Transverse colon (tissue), 4 donors: ENCODE results near the gene ELP6. TPM values are rescaled to one million over a fixed set of nuclear protein-coding genes. Genes with fewer than 3 reads are reported as not detected.
"Not testable (repeated sequence)": the region's sequence is repeated elsewhere in the genome, so short reads cannot be mapped to it uniquely, and the experiment has no call there.

Source experiments
- DNase-seq: peaks from one replicate; pipeline ENCODE4 v3.0.0-alpha.2; 2019
- H3K27ac ChIP-seq, 4 donors: fragments of 200-600 bp; sonication (generic); 2 replicates each; pipeline ENCODE4 v1.5.1; 2016 to 2018; ENCODE audit warnings: inconsistent platforms in 4 of 4
- H3K27me3 ChIP-seq: fragments of 200-600 bp; sonication (generic); 2 replicates; pipeline ENCODE4 v1.5.1; 2017; ENCODE audit warnings: inconsistent platforms
- H3K36me3 ChIP-seq, 4 donors: fragments of 200-600 bp; sonication (generic); 2 replicates each; pipeline ENCODE4 v1.5.1; 2017 to 2019; ENCODE audit warnings: inconsistent platforms in 4 of 4
- H3K4me1 ChIP-seq, 4 donors: fragments of 200-600 bp; sonication (generic); 2 replicates each; pipeline ENCODE4 v1.5.1; 2017 to 2020; ENCODE audit warnings: inconsistent platforms in 4 of 4
- H3K4me3 ChIP-seq, 4 donors: fragments of 200-600 bp; sonication (generic); 1 replicate in 1 of 4; 2 replicates in 3 of 4; pipeline versions ENCODE4 v1.5.1 to v1.6.1; 2017 to 2019; ENCODE audit warnings: inconsistent platforms in 4 of 4
- H3K9me3 ChIP-seq, 2 donors: fragments of 200-600 bp; sonication (generic); 2 replicates each; pipeline ENCODE4 v1.5.1; 2017 to 2019; ENCODE audit warnings: inconsistent platforms in 2 of 2
- EP300 ChIP-seq: sonication (generic); formaldehyde crosslinking; IDR thresholded peaks from one replicate; pipeline ENCODE4 v1.6.1; 2017; ENCODE audit warnings: antibody characterized with exemption, low read depth
- POLR2A ChIP-seq: fragments of 450-650 bp; IDR thresholded peaks from one replicate; pipeline ENCODE4 v1.6.1; 2016; ENCODE audit warnings: antibody characterized with exemption, mild to moderate bottlenecking, moderate library complexity
- POLR2AphosphoS5 ChIP-seq, 3 donors: sonication (generic); formaldehyde crosslinking; IDR thresholded peaks; one replicate each; pipeline ENCODE4 v1.6.1; 2016; ENCODE audit warnings: antibody characterized with exemption in 3 of 3
- WGBS, 2 donors: methylation state at CpG; one replicate each; pipeline ENCODE4 v1.1.5; 2018; ENCODE audit warnings: low coverage in 1 of 2; 5-methylcytosine and 5-hydroxymethylcytosine counted together
- in situ Hi-C, 4 donors: fragments of 200-750 bp; cut with MboI; loops; one replicate each; pipeline versions ENCODE4 v1.15.0 to v1.15.1; 2017; ENCODE audit warnings: low sequenced_read_pairs in 3 of 4, low pct_ligation_motif_present in 1 of 4, low pct_unique_long_range_greater_than_20kb in 1 of 4
- intact Hi-C: fragments of 100-400 bp; cut with DNase I; formaldehyde crosslinking; loops from one replicate; pipeline ENCODE4 v1.15.1; 2023; ENCODE audit warnings: low total_unique reads
- total RNA-seq, 4 donors: library from RNA; depleted of rRNA; stranded (reverse); fragments of >200 nt; gene quantifications; one replicate each; pipeline ENCODE4 v1.1.0, GENCODE V29; 2016
- TF ChIP-seq, protein P1 (sequence below), 5 experiments: fragments of 200-600 bp in 3 of 5; fragments of 450-650 bp in 2 of 5; sonication (generic) in 3 of 5; IDR thresholded peaks; 1 replicate in 2 of 5; 2 replicates in 3 of 5; pipeline ENCODE4 v1.5.1; 2016 to 2017; ENCODE audit warnings: antibody characterized with exemption in 5 of 5, inconsistent platforms in 3 of 5, mild to moderate bottlenecking in 2 of 5, moderate library complexity in 1 of 5

The ELP6 gene
- total RNA-seq, 4 donors from 2014 or later, result 1.2 to 55.7 (median 28.3) TPM

- WGBS, 2 donors, result 64 to 71% methylated on average over 2 of the region's 2 CpGs
- Histone ChIP-seq H3K4me3 (no peak overlapping the region), H3K36me3 (no peaks in the 10 kb centered on the region), H3K4me1 (no peaks in the 10 kb centered on the region), H3K27me3 (no peaks in the 10 kb centered on the region), H3K9me3 (no peaks in the 10 kb centered on the region), H3K27ac (no peak overlapping the region)
- in situ Hi-C loops (loop anchor here in 1 of 4 donors (5.0 kb wide), 1 partner anchor 70 kb away; no protein-coding TSS in a partner anchor), intact Hi-C loops (no loop called here)
- no peak for TF ChIP-seq POLR2AphosphoS5 (IDR thresholded peaks at IDR 0.05)
- TF ChIP-seq EP300, result no peak
- TF ChIP-seq, protein P1, sequence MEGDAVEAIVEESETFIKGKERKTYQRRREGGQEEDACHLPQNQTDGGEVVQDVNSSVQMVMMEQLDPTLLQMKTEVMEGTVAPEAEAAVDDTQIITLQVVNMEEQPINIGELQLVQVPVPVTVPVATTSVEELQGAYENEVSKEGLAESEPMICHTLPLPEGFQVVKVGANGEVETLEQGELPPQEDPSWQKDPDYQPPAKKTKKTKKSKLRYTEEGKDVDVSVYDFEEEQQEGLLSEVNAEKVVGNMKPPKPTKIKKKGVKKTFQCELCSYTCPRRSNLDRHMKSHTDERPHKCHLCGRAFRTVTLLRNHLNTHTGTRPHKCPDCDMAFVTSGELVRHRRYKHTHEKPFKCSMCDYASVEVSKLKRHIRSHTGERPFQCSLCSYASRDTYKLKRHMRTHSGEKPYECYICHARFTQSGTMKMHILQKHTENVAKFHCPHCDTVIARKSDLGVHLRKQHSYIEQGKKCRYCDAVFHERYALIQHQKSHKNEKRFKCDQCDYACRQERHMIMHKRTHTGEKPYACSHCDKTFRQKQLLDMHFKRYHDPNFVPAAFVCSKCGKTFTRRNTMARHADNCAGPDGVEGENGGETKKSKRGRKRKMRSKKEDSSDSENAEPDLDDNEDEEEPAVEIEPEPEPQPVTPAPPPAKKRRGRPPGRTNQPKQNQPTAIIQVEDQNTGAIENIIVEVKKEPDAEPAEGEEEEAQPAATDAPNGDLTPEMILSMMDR (IDR thresholded peaks at IDR 0.05), result no peak
- TF ChIP-seq POLR2A, result no peak
- DNase-seq, result no peak
These were observed 31.1 kb downstream of the ELP6 start for GRCh38 chr3:47482366-47482765.

DNA sequence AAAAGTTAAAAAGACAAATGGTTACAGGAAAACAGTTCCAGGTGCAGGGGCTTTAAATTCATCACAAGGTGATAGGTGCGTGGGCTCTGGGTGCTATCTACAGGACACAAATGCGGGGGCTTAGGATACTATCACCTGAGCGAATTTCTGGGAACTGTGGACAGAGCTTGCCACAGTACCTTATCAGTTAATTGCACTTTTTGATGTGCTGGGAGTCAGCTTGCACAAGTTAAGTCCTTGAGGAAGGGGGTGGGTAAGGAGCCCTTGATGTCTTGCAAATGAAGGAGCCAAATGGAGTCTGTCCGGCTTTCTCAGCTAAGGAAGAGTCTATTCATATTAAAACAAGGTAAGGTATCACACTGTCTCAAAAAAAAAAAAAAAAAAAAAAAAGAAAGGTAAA is 31.7 kb downstream of the ELP6 start:
- H3K27ac ChIP-seq, H3K27me3 ChIP-seq, H3K36me3 ChIP-seq, H3K9me3 ChIP-seq, intact Hi-C loops, H3K4me3 ChIP-seq, DNase-seq, H3K4me1 ChIP-seq: not testable (repeated sequence)
- WGBS, 2 donors, result 81% methylated on average over 3 to 4 of the region's 4 CpGs
- in situ Hi-C loops, result loop anchor here in 1 of 4 donors (5.0 kb wide), 1 partner anchor 69 kb away; no protein-coding TSS in a partner anchor

DNA sequence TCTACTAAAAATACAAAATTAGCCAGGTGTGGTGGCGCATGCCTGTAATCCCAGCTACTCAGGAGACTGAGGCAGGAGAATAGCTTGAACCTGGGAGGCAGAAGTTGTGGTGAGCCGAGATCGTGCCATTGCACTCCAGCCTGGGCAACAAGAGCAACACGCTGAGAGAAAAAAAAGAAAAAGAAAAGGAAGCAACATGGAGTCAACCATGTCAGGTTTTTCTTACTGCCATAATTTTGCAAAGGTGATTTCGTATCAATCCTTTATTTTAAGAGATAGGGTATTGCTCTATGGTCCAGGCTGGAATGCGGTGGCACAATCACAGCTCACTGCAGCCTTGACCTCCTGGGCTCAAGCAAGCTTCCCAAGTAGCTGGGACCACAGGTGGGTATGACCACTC is 33.2 kb downstream of the ELP6 start:
- 96 to 97% methylated on average over 6 of the region's 6 CpGs for WGBS, 2 donors
- H3K27ac ChIP-seq, H3K27me3 ChIP-seq, H3K9me3 ChIP-seq, intact Hi-C loops, DNase-seq, H3K4me3 ChIP-seq, H3K36me3 ChIP-seq: not testable (repeated sequence)
- in situ Hi-C loops, result loop anchor here in 1 of 4 donors (5.0 kb wide), 1 partner anchor 68 kb away; no protein-coding TSS in a partner anchor
- peaks cover 4 to 13% (median 8%) of the 10 kb centered on the region in 4 donors for H3K4me1 ChIP-seq

DNA sequence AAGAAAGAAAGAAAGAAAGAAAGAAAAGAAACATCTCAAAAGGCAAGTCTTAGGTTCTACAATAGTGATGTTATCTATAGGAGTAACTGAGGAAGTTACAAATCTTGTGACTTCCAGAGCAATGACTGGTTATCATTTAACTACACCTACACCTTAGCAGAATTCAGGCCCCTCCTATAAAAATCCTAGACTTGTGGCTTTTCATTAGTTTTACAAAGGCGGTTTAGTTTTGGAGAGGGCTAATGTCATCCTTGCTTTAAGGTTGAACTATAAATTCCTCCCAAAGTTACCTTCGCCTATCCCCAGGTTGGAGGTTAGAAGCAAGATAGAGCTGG is 33.7 kb downstream of the ELP6 start:
- no peaks in the 10 kb centered on the region for H3K36me3 ChIP-seq
- H3K27me3 ChIP-seq, result no peaks in the 10 kb centered on the region
- no peak for DNase-seq
- H3K27ac ChIP-seq, result no peak overlapping the region
- H3K9me3 ChIP-seq, result no peaks in the 10 kb centered on the region
- TF ChIP-seq POLR2A (no peak), EP300 (no peak), POLR2AphosphoS5 (IDR thresholded peaks at IDR 0.05) (no peak)
- TF ChIP-seq, protein P1 (IDR thresholded peaks at IDR 0.05), result no peak
- no peak overlapping the region for H3K4me3 ChIP-seq
- in situ Hi-C loops, result loop anchor here in 2 of 4 donors (5.0 kb wide), 2 partner anchors 57 to 67 kb away; no protein-coding TSS in a partner anchor
- intact Hi-C loops, result no loop called here
- peaks cover 4 to 18% (median 9%) of the 10 kb centered on the region in 4 donors for H3K4me1 ChIP-seq
- WGBS, 2 donors, result 100% methylated on average over 1 to 2 of the region's 2 CpGs

GRCh38 chr3:47478022-47478421 is 35.5 kb downstream of the ELP6 start:
- intact Hi-C loops, result no loop called here
- in situ Hi-C loops, result loop anchor here in 1 of 4 donors (5.0 kb wide), 1 partner anchor 56 kb away; no protein-coding TSS in a partner anchor
- peaks cover 10 to 32% (median 21%) of the 10 kb centered on the region in 4 donors for H3K4me1 ChIP-seq

More at GRCh38 chr3:47478022-47478421, 35.5 kb downstream of the ELP6 start:
- TF ChIP-seq POLR2AphosphoS5 (IDR thresholded peaks at IDR 0.05) (no peak), POLR2A (no peak), EP300 (no peak)
- TF ChIP-seq, protein P1 (IDR thresholded peaks at IDR 0.05), result no peak
- H3K9me3 ChIP-seq, result no peaks in the 10 kb centered on the region
- DNase-seq, result no peak
- H3K4me3 ChIP-seq, result no peak overlapping the region
- H3K36me3 ChIP-seq, result no peaks in the 10 kb centered on the region
- H3K27me3 ChIP-seq, result no peaks in the 10 kb centered on the region
- no peak overlapping the region for H3K27ac ChIP-seq
